Subcutaneous adipose tissue (tissue), 4 donors: ENCODE data around the gene RSPO4. TPM values are rescaled to one million over a fixed set of nuclear protein-coding genes. Genes with fewer than 3 reads are reported as not detected.

Experiments
- total RNA-seq, 4 donors: library from RNA; depleted of rRNA; stranded (reverse); fragments of >200 nt; gene quantifications; one replicate each; pipeline ENCODE4 v1.1.0, GENCODE V29; 2016
- TF ChIP-seq, protein P1 (sequence below): fragments of 450-650 bp; IDR thresholded peaks from one replicate; pipeline ENCODE4 v1.5.1; 2016; ENCODE audit warnings: low read depth, mild to moderate bottlenecking, control low read depth, antibody characterized with exemption, moderate library complexity

The RSPO4 gene
- total RNA-seq, 4 donors from 2014 or later: 0.22 TPM; not detected in 3

DNA sequence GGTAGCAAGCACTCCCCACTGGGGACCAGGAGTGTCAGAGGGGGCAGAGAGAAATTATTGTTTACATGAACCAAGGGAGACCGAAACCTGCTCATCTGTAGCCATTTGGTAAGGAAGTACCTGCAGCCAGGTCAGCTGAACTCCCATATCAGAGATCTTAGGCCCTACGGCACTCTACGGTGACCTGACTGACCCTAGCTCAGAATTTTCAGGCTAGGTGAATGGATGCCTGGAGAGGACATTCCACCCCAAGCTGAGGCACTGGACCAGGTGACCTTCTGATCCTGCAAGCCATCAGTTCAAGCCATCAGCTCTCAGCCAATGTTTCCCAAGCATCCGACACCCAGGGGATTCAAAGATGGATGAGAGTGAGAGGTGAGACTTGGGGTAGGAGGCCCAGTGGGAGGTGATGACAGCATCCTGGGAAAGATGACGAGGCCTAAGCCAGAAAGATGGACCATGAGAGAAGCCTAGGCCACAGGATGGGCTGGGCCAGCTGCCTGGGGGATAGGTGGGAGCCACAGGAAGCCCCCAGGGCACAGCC lies 88.7 kb downstream of the RSPO4 start:
- TF ChIP-seq, protein P1, sequence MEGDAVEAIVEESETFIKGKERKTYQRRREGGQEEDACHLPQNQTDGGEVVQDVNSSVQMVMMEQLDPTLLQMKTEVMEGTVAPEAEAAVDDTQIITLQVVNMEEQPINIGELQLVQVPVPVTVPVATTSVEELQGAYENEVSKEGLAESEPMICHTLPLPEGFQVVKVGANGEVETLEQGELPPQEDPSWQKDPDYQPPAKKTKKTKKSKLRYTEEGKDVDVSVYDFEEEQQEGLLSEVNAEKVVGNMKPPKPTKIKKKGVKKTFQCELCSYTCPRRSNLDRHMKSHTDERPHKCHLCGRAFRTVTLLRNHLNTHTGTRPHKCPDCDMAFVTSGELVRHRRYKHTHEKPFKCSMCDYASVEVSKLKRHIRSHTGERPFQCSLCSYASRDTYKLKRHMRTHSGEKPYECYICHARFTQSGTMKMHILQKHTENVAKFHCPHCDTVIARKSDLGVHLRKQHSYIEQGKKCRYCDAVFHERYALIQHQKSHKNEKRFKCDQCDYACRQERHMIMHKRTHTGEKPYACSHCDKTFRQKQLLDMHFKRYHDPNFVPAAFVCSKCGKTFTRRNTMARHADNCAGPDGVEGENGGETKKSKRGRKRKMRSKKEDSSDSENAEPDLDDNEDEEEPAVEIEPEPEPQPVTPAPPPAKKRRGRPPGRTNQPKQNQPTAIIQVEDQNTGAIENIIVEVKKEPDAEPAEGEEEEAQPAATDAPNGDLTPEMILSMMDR: no peak

DNA sequence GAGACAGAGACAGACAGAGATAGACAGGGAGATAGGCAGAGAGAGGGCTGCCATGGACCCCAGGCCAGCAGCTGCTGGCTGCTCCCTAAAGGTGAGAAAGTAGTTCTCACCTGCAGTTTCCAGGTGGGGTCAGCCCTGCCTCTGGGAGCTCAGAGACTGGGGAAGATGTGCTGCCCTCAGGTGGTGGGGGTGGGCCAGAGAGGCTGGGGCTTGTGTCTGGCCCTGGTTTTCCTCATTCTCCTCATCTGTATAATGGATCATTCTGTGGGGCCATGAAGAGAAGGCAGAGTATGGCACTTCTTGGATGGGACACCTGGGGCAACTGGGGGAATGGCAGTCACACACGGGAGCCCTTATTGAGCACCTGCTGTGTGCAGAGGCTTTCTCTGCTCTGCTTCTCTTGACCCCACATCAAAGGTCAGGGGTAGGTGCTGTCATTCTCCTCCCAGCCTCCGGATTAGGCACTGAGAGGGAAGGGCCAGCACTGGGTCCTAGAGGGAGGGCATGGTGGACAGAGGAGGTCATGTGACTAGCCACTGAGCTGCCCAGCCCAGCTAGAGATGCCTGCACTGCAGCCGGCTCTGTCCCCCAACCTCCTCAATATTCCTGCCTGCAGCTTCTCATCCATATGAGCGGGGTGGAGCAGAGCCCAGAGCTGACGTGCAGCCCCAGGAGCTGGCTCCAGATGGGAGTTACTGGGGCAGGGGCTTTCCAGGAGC lies 90.1 kb downstream of the RSPO4 start:
- TF ChIP-seq, protein P1: no peak

DNA sequence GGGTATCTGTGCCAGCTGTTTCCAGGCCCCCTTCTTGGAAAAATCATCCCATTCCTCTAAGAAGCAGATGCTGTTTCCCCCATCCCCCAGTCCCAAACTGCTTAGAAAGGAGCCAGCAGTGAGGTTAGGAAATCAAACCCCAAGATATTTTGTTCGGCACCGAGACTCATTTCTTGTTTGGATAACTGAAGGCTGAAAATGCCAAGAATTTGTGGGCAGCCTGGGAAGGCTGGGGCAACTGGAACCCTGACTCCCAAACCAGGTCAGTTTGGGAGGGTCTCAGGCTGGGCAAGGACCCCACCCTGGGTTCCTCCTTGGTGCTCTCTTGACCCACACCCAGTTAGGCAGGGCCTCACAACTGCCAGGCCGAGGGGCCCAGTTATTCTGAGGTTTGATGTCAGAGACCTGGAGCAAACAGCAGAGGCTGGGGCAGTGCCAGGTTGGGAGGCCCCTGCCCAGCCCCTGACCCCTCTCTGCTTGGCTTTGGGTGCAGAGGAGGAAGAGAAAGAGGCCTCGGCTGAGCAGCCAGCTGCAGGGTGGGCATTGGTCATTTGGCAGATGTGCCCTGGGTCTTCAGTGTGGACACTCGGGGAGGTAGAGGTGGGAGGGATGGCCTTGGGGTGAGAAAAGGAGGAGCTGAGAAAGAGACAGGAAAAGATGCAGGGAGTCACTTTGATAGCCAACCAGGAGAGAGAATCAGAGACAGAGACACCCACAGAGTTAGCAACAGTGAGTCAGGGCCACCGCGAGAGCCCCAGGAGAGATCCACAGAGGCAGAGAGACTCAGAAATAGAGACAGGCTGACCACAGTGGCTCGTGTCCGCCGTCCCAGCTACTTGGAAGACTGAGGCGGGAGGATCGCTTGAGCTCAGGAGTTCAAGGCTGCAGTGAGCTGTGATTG lies 91.0 kb downstream of the RSPO4 start:
- TF ChIP-seq, protein P1: no peak

DNA sequence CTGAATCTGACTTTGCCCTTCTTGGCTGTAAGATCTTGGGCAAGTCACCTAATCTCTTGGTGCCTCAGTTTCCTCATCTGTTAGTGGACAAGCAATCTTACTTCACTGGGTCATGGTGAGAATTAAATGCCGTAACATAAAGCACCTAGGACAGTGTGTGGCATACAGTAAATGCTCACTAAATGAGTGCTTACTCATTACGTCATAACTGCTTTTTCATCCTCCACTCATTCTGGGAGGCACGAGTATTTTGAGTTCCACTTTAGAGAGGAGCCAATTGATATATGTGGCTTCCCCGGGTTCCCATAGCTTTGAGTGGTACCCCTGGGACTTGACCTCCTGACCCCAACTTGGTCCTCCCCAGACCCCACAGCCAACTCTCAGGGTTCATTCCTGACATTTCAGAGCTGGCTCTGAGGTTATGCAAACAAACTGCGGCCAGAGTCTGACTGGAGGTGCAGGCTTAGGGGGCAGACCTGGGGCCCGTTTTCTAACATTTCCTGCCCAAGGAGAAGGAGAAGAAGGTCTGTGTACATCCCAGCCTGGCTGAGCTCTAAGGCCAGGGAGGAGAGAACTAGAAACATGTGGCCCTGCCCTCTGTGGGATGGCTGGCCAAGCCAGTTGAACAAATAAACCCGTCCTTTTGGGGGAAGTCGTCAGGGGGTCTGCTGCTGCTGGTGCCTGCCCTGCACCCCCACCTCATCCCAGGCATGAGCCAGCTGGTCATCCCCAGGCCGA lies 91.8 kb downstream of the RSPO4 start:
- TF ChIP-seq, protein P1: no peak

DNA sequence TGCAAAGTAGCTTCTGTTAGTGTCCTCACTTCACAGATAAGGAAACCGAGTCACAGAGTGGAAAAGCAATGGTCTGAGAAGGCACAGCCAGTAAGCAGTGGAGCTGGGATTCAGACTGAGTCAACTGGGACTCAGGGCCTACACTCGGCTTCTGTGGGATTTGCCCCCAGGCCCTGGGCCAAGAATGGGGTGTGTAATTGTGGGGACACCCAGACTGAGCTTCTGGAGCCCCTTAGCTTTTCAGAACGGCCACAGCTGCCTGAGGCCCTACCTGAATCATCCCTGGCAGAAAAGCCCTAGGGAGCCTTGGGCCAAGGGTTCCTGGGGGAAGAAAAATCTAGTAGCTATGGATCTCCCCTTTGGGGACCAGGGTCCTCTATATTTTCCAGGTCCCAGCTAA lies 92.5 kb downstream of the RSPO4 start:
- TF ChIP-seq, protein P1: no peak

Other genes starting within 250 kb of the RSPO4 start
- gene SLC52A3, start 233.8 kb downstream of the RSPO4 start, total RNA-seq: under 1 TPM; 0.33 to 0.66 (median 0.45) TPM
- 1 to 10 TPM in 3 of 4 donors, not detected in 1; 2.7 to 4.6 (median 2.8) TPM for gene FAM110A, start 168.6 kb downstream of the RSPO4 start, total RNA-seq
- gene ANGPT4, start 86.0 kb downstream of the RSPO4 start, total RNA-seq: 100 to 1,000 TPM in 1 of 4 donors, 10 to 100 TPM in 1, 1 to 10 TPM in 2; 2.3 to 106 (median 8.7) TPM
- 100 to 1,000 TPM in 1 of 4 donors, 10 to 100 TPM in 3; 48.0 to 102 (median 57.8) TPM for gene PSMF1, start 116.3 kb upstream of the RSPO4 start, total RNA-seq
- 1 to 10 TPM in 2 of 4 donors, not detected in 2; 1.1 to 2.1 TPM for gene TMEM74B, start 182.7 kb upstream of the RSPO4 start, total RNA-seq
- 1 to 10 TPM in 1 of 4 donors, under 1 TPM in 2, not detected in 1; 0.75 to 1.1 (median 0.85) TPM for gene C20orf202, start 201.1 kb upstream of the RSPO4 start, total RNA-seq
- not detected for gene RAD21L1, start 223.7 kb upstream of the RSPO4 start, total RNA-seq